Measurements from ENCODE around the gene SDSL. TPM values are rescaled to one million over a fixed set of nuclear protein-coding genes. Genes with fewer than 3 reads are reported as not detected.
A peak's percentile ranks its signal among the peaks of the same experiment; 100 is the strongest.

SDSL gene
- total RNA-seq, 1 experiment from 2014 or later, result 19.9 TPM

- CTCF ChIA-PET, result interaction anchor here (0.7 to 1.2 kb wide), 4 partner anchors 9 to 114 kb away, joined by 3 to 4 read pairs (median 4); partner anchors contain the start of gene SDSL
- H3K4me3 Mint-ChIP-seq (ENCODE audit: low read depth, unreplicated experiment), result no peak overlapping the region
- H3K4me1 Mint-ChIP-seq (ENCODE audit: low read depth, unreplicated experiment), result peaks cover 22% of the 10 kb centered on the region
- TF ChIP-seq, protein P1, sequence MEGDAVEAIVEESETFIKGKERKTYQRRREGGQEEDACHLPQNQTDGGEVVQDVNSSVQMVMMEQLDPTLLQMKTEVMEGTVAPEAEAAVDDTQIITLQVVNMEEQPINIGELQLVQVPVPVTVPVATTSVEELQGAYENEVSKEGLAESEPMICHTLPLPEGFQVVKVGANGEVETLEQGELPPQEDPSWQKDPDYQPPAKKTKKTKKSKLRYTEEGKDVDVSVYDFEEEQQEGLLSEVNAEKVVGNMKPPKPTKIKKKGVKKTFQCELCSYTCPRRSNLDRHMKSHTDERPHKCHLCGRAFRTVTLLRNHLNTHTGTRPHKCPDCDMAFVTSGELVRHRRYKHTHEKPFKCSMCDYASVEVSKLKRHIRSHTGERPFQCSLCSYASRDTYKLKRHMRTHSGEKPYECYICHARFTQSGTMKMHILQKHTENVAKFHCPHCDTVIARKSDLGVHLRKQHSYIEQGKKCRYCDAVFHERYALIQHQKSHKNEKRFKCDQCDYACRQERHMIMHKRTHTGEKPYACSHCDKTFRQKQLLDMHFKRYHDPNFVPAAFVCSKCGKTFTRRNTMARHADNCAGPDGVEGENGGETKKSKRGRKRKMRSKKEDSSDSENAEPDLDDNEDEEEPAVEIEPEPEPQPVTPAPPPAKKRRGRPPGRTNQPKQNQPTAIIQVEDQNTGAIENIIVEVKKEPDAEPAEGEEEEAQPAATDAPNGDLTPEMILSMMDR (IDR thresholded peaks at IDR 0.05; ENCODE audit: unreplicated experiment), result no peak
- BruUV-seq (replicated peaks), result no TSS peak
- intact Hi-C loops (cut with micrococcal nuclease; ENCODE audit: unreplicated experiment), result no loop called here
- peaks cover 7% of the 10 kb centered on the region for H3K36me3 Mint-ChIP-seq (ENCODE audit: insufficient read depth, unreplicated experiment)
- peaks cover 13% of the 10 kb centered on the region for H3K27me3 Mint-ChIP-seq (ENCODE audit: unreplicated experiment)
- no peak for DNase-seq
- H3K27ac Mint-ChIP-seq (ENCODE audit: unreplicated experiment), result no peak overlapping the region
- no peaks in the 10 kb centered on the region for H3K9me3 Mint-ChIP-seq (ENCODE audit: low read depth, unreplicated experiment)
These were observed 8.7 kb upstream of the SDSL start for GRCh38 chr12:113413488-113413939.

DNA sequence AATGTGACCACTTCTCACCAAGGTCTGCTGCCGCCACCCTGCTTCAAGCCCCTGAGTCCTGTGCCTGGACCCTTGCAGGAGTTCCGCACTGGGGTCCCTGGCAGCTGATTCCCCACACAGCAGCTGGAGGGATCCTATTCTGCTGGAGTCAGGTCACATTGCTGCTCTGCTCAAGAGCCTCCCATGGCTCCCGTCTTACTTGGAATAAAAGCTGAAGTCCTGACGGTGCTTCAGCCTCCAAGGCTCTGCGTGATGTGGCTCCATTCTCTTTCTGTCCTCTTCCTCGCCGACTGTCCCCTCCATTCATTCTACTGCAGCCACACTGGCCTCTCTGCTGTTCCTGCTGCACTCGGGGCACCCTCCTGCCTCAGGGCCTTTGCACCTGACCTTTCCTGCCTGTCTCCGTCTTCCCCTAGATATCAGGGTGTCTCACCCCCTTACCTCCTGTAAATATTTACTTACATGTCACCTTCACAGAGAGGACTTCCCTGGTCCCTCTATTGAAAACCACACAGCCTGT lies 7.6 kb upstream of the SDSL start:
- CTCF ChIA-PET, result no interaction called here

DNA sequence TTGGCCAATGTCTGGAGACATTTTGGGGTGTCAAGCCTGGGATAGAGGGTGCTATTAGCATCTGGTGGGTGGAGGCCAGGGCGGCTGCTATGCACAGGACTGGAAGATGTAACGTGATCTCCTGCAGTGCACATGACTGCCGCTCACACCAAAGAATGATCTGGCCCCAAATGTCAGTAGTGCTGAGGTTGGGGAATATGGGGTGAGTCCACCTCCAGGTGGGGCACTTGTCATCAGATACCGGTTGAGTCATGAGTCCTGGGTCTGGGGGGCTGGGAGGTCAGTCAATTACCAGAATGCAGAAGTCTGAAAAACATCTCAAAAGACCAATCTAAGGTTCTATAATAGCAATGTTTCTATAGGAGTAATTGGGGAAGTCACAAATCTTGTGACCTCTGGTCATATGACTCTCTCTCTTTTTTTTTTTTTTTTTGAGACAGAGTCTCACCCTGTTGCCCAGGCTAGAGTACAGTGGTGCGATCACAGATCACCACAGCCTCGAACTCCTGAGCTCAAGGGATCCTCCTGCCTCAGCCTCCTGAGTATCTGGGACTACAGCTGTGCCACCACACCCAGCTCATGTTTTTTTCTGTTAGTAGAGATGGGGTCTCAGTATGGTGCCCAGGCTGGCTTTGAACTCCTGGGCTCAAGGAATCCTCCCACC lies 6.0 kb upstream of the SDSL start:
- intact Hi-C loops (cut with micrococcal nuclease; ENCODE audit: unreplicated experiment), result no loop called here

More for the DNA sequence above, 7.6 kb upstream of the SDSL start:
- Mint-ChIP-seq H3K36me3 (ENCODE audit: insufficient read depth, unreplicated experiment) (peaks cover 7% of the 10 kb centered on the region), H3K27ac (ENCODE audit: unreplicated experiment) (no peak overlapping the region), H3K27me3 (ENCODE audit: unreplicated experiment) (peaks cover 13% of the 10 kb centered on the region), H3K4me3 (ENCODE audit: low read depth, unreplicated experiment) (no peak overlapping the region), H3K4me1 (ENCODE audit: low read depth, unreplicated experiment) (peaks cover 28% of the 10 kb centered on the region), H3K9me3 (ENCODE audit: low read depth, unreplicated experiment) (no peaks in the 10 kb centered on the region)
- TF ChIP-seq, protein P1 (IDR thresholded peaks at IDR 0.05; ENCODE audit: unreplicated experiment), result no peak
- BruUV-seq (replicated peaks), result no TSS peak
- intact Hi-C loops (cut with micrococcal nuclease; ENCODE audit: unreplicated experiment), result no loop called here
- DNase-seq, result no peak

GRCh38 chr12:113418213-113418879 lies 3.8 kb upstream of the SDSL start:
- H3K4me3 Mint-ChIP-seq (ENCODE audit: low read depth, unreplicated experiment), result peak overlapping the region; percentile 33
- H3K4me1 Mint-ChIP-seq (ENCODE audit: low read depth, unreplicated experiment), result peaks cover 44% of the 10 kb centered on the region
- intact Hi-C loops (cut with micrococcal nuclease; ENCODE audit: unreplicated experiment), result loop anchor here (2.0 kb wide), 1 partner anchor 34 kb away; no protein-coding TSS in a partner anchor
- H3K27ac Mint-ChIP-seq (ENCODE audit: unreplicated experiment), result peak overlapping the region; percentile 24
- peak; percentile 62 for DNase-seq
- no peaks in the 10 kb centered on the region for H3K27me3 Mint-ChIP-seq (ENCODE audit: unreplicated experiment)
- CTCF ChIA-PET, result interaction anchor here (0.6 to 1.4 kb wide), 3 partner anchors 9 to 278 kb away, joined by 3 to 5 read pairs (median 3); no protein-coding TSS in a partner anchor
- H3K36me3 Mint-ChIP-seq (ENCODE audit: insufficient read depth, unreplicated experiment), result peaks cover 18% of the 10 kb centered on the region
- H3K9me3 Mint-ChIP-seq (ENCODE audit: low read depth, unreplicated experiment), result no peaks in the 10 kb centered on the region
- TF ChIP-seq, protein P1 (IDR thresholded peaks at IDR 0.05; ENCODE audit: unreplicated experiment), result no peak
- no TSS peak for BruUV-seq (replicated peaks)

More for the DNA sequence above, 6.0 kb upstream of the SDSL start:
- Mint-ChIP-seq H3K27me3 (ENCODE audit: unreplicated experiment) (no peaks in the 10 kb centered on the region), H3K4me1 (ENCODE audit: low read depth, unreplicated experiment) (peaks cover 36% of the 10 kb centered on the region), H3K27ac (ENCODE audit: unreplicated experiment) (no peak overlapping the region), H3K4me3 (ENCODE audit: low read depth, unreplicated experiment) (no peak overlapping the region), H3K9me3 (ENCODE audit: low read depth, unreplicated experiment) (no peaks in the 10 kb centered on the region), H3K36me3 (ENCODE audit: insufficient read depth, unreplicated experiment) (peaks cover 7% of the 10 kb centered on the region)
- BruUV-seq (replicated peaks), result no TSS peak
- DNase-seq, result peak; percentile 32
- CTCF ChIA-PET, result interaction anchor here (0.7 to 0.9 kb wide), 2 partner anchors 9 to 210 kb away, joined by 3 to 5 read pairs; no protein-coding TSS in a partner anchor
- TF ChIP-seq, protein P1 (IDR thresholded peaks at IDR 0.05; ENCODE audit: unreplicated experiment), result no peak

Data from Calu3 (cell line).